WTC11 (cell line): ENCODE data around the gene AGPAT3. TPM values are rescaled to one million over a fixed set of nuclear protein-coding genes. Genes with fewer than 3 reads are reported as not detected.

ENCODE experiments used
- ATAC-seq: fragments of 200-7000 bp; cut with Tn5 transposase; 2 replicates; pipeline ENCODE4 v1.10.0; 2021; ENCODE audit warnings: mild to moderate bottlenecking, moderate library complexity
- CTCF ChIA-PET: fragments of 300-600 bp; sonication (Branson Sonifier 250); formaldehyde crosslinking; loops from one replicate; lab custom pipeline; 2021; ENCODE audit warnings: antibody characterized with exemption; lab: Charles Lee
- POLR2A ChIA-PET: fragments of 350-600 bp; sonication (Branson Sonifier 250); formaldehyde crosslinking; loops from one replicate; lab custom pipeline; 2021; ENCODE audit warnings: antibody characterized with exemption; lab: Charles Lee
- DNase-seq: peaks from one replicate; pipeline ENCODE4 v3.0.0; 2021; ENCODE audit warnings: low spot score
- H3K27ac Mint-ChIP-seq: 2 replicates; pipeline ENCODE4 v1.8.0; 2021; ENCODE audit warnings: mixed read lengths
- H3K27me3 Mint-ChIP-seq: 2 replicates; pipeline ENCODE4 v1.8.0; 2021; ENCODE audit warnings: low read depth, mild to moderate bottlenecking, moderate library complexity, mixed read lengths
- H3K36me3 Mint-ChIP-seq: 2 replicates; pipeline ENCODE4 v1.8.0; 2021; ENCODE audit warnings: mixed read lengths
- H3K4me1 Mint-ChIP-seq: 2 replicates; pipeline ENCODE4 v1.8.0; 2022; ENCODE audit warnings: mixed read lengths
- H3K4me3 Mint-ChIP-seq: 2 replicates; pipeline ENCODE4 v1.8.0; 2021; ENCODE audit warnings: mild to moderate bottlenecking, moderate library complexity, mixed read lengths
- H3K9me3 Mint-ChIP-seq: 2 replicates; pipeline ENCODE4 v1.8.0; 2021; ENCODE audit warnings: mixed read lengths
- ATF1 ChIP-seq: sonication (generic); formaldehyde crosslinking; IDR thresholded peaks from 2 replicates; pipeline ENCODE4 v1.8.1; 2023; ENCODE audit warnings: mild to moderate bottlenecking, moderate library complexity, missing genetic modification reagents
- CREM ChIP-seq: sonication (generic); formaldehyde crosslinking; IDR thresholded peaks from 2 replicates; pipeline ENCODE4 v1.8.1; 2022; ENCODE audit warnings: mild to moderate bottlenecking, missing genetic modification reagents, moderate library complexity
- GABPB1 ChIP-seq: sonication (generic); formaldehyde crosslinking; IDR thresholded peaks from 2 replicates; pipeline ENCODE4 v1.8.1; 2023; ENCODE audit warnings: mild to moderate bottlenecking, missing genetic modification reagents
- JAZF1 ChIP-seq: fragments of 250-450 bp; sonication (Bioruptor Pico); IDR thresholded peaks from 2 replicates; pipeline ENCODE4 v1.9.0; 2021; ENCODE audit warnings: moderate library complexity, mild to moderate bottlenecking, inconsistent platforms
- KAT7 ChIP-seq: sonication (generic); formaldehyde crosslinking; IDR thresholded peaks from 2 replicates; pipeline ENCODE4 v1.8.1; 2023; ENCODE audit warnings: missing genetic modification reagents, mild to moderate bottlenecking, borderline replicate concordance
- MXD4 ChIP-seq: fragments of 250-450 bp; sonication (Bioruptor Pico); IDR thresholded peaks from 2 replicates; pipeline ENCODE4 v1.8.0; 2021; ENCODE audit warnings: mild to moderate bottlenecking, moderate library complexity, borderline replicate concordance
- NFYB ChIP-seq: sonication (generic); formaldehyde crosslinking; conservative IDR thresholded peaks from 2 replicates; pipeline ENCODE4 v1.8.0; 2022; ENCODE audit warnings: low read depth, missing genetic modification reagents
- OVOL2 ChIP-seq: fragments of 250-450 bp; sonication (Bioruptor Pico); IDR thresholded peaks from 2 replicates; pipeline ENCODE4 v1.9.0; 2021; ENCODE audit warnings: mild to moderate bottlenecking, borderline replicate concordance
- RELA ChIP-seq: sonication (generic); formaldehyde crosslinking; IDR thresholded peaks from 2 replicates; pipeline ENCODE4 v1.8.1; 2022; ENCODE audit warnings: missing genetic modification reagents, mild to moderate bottlenecking, borderline replicate concordance
- RORB ChIP-seq: fragments of 250-450 bp; sonication (Bioruptor Pico); IDR thresholded peaks from 2 replicates; pipeline ENCODE4 v1.9.0; 2021; ENCODE audit warnings: mild to moderate bottlenecking
- SMAD4 ChIP-seq: sonication (generic); formaldehyde crosslinking; IDR thresholded peaks from 2 replicates; pipeline ENCODE4 v1.8.0; 2022; ENCODE audit warnings: mild to moderate bottlenecking, missing genetic modification reagents
- TP53 ChIP-seq: sonication (generic); formaldehyde crosslinking; IDR thresholded peaks from 2 replicates; pipeline ENCODE4 v1.8.1; 2023; ENCODE audit warnings: mild to moderate bottlenecking, missing genetic modification reagents
- ZNF219 ChIP-seq: sonication (generic); formaldehyde crosslinking; IDR thresholded peaks from 2 replicates; pipeline ENCODE4 v1.8.0; 2023; ENCODE audit warnings: missing genetic modification reagents, mild to moderate bottlenecking, borderline replicate concordance
- total RNA-seq: library from RNA; stranded (reverse); gene quantifications from 3 replicates; pipeline ENCODE4 v1.2.3, GENCODE V29; 2021
- TF ChIP-seq, protein P1 (sequence below): sonication (generic); formaldehyde crosslinking; IDR thresholded peaks from 2 replicates; pipeline ENCODE4 v1.8.0; 2022; ENCODE audit warnings: mild to moderate bottlenecking, missing genetic modification reagents
- TF ChIP-seq, protein P2 (sequence below): sonication (generic); formaldehyde crosslinking; IDR thresholded peaks from 2 replicates; pipeline ENCODE4 v1.8.0; 2022; ENCODE audit warnings: mild to moderate bottlenecking, missing genetic modification reagents
- TF ChIP-seq, protein P3 (sequence below): sonication (generic); formaldehyde crosslinking; IDR thresholded peaks from 2 replicates; pipeline ENCODE4 v1.8.1; 2023; ENCODE audit warnings: mild to moderate bottlenecking, missing genetic modification reagents
- TF ChIP-seq, protein P4 (sequence below): sonication (generic); formaldehyde crosslinking; IDR thresholded peaks from 2 replicates; pipeline ENCODE4 v1.8.0; 2022; ENCODE audit warnings: missing genetic modification reagents

AGPAT3 gene
- total RNA-seq, 1 experiment from 2014 or later = 5.6 TPM

DNA sequence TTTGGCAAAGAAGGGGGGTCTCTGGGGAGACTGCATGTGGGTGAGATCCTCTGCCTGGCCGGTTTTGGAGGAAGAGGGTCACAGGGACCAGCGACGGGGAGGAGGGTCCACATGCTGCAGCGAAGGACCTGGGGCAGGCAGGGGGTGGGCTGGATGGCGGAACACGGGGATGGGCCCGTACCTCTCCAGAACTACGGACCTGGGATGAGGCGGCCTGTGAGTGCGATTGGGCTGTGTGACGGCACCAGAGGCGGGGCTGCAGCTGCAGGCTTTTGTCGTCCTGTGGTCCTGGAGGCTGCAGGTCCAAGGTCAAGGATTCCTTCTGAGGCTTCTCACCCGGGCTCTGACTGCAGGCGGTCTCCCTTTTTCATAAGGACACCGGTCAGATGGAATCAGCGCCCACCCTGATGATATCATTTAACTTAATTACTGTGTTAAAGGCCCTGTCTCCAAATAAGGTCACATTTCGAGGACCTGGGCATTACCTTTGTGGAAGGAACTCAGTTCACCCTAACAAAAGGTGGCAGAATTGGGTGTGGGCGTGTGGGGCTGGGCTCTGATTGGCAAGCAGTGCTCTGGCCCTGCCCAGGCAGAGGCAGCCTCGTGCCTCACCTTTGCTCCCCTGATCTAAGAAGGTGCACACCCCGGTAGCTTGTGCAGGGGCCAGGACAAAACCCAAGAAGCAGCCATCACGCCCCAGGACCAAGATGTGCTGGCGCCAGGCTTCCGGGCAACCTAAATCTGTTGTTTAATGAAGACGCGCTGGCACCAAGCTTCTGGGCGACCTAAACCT is 87.1 kb downstream of the AGPAT3 start:
- Mint-ChIP-seq H3K36me3 (peaks cover 6% of the 10 kb centered on the region; the same call in 1 of the 2 replicates), H3K4me3 (no peak overlapping the region), H3K4me1 (no peaks in the 10 kb centered on the region), H3K27me3 (peaks cover 5% of the 10 kb centered on the region; the same call in 1 of the 2 replicates), H3K27ac (no peak overlapping the region), H3K9me3 (peaks cover 14% of the 10 kb centered on the region)
- ChIA-PET POLR2A (no interaction called here), CTCF (interaction anchor here (0.9 to 2.6 kb wide), 4 partner anchors 8 to 23 kb away, joined by 3 to 6 read pairs (median 4); no protein-coding TSS in a partner anchor)
- DNase-seq (no peak), ATAC-seq (no peak)
- TF ChIP-seq TP53 (CRISPR knock-in tag) = no peak
- TF ChIP-seq RELA (CRISPR knock-in tag) = no peak
- TF ChIP-seq ATF1 (CRISPR knock-in tag) = no peak
- TF ChIP-seq, protein P1, sequence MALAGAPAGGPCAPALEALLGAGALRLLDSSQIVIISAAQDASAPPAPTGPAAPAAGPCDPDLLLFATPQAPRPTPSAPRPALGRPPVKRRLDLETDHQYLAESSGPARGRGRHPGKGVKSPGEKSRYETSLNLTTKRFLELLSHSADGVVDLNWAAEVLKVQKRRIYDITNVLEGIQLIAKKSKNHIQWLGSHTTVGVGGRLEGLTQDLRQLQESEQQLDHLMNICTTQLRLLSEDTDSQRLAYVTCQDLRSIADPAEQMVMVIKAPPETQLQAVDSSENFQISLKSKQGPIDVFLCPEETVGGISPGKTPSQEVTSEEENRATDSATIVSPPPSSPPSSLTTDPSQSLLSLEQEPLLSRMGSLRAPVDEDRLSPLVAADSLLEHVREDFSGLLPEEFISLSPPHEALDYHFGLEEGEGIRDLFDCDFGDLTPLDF = no peak
- no peak for TF ChIP-seq GABPB1
- no peak for TF ChIP-seq SMAD4 (CRISPR knock-in tag)
- no peak for TF ChIP-seq NFYB (CRISPR knock-in tag)
- TF ChIP-seq, protein P2, sequence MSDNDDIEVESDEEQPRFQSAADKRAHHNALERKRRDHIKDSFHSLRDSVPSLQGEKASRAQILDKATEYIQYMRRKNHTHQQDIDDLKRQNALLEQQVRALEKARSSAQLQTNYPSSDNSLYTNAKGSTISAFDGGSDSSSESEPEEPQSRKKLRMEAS = no peak
- no peak for TF ChIP-seq JAZF1
- TF ChIP-seq MXD4 = no peak
- TF ChIP-seq, protein P3, sequence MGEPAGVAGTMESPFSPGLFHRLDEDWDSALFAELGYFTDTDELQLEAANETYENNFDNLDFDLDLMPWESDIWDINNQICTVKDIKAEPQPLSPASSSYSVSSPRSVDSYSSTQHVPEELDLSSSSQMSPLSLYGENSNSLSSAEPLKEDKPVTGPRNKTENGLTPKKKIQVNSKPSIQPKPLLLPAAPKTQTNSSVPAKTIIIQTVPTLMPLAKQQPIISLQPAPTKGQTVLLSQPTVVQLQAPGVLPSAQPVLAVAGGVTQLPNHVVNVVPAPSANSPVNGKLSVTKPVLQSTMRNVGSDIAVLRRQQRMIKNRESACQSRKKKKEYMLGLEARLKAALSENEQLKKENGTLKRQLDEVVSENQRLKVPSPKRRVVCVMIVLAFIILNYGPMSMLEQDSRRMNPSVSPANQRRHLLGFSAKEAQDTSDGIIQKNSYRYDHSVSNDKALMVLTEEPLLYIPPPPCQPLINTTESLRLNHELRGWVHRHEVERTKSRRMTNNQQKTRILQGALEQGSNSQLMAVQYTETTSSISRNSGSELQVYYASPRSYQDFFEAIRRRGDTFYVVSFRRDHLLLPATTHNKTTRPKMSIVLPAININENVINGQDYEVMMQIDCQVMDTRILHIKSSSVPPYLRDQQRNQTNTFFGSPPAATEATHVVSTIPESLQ (CRISPR knock-in tag) = no peak
- TF ChIP-seq, protein P4, sequence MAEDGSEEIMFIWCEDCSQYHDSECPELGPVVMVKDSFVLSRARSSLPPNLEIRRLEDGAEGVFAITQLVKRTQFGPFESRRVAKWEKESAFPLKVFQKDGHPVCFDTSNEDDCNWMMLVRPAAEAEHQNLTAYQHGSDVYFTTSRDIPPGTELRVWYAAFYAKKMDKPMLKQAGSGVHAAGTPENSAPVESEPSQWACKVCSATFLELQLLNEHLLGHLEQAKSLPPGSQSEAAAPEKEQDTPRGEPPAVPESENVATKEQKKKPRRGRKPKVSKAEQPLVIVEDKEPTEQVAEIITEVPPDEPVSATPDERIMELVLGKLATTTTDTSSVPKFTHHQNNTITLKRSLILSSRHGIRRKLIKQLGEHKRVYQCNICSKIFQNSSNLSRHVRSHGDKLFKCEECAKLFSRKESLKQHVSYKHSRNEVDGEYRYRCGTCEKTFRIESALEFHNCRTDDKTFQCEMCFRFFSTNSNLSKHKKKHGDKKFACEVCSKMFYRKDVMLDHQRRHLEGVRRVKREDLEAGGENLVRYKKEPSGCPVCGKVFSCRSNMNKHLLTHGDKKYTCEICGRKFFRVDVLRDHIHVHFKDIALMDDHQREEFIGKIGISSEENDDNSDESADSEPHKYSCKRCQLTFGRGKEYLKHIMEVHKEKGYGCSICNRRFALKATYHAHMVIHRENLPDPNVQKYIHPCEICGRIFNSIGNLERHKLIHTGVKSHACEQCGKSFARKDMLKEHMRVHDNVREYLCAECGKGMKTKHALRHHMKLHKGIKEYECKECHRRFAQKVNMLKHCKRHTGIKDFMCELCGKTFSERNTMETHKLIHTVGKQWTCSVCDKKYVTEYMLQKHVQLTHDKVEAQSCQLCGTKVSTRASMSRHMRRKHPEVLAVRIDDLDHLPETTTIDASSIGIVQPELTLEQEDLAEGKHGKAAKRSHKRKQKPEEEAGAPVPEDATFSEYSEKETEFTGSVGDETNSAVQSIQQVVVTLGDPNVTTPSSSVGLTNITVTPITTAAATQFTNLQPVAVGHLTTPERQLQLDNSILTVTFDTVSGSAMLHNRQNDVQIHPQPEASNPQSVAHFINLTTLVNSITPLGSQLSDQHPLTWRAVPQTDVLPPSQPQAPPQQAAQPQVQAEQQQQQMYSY (CRISPR knock-in tag) = no peak
- no peak for TF ChIP-seq RORB (CRISPR knock-in tag)
- no peak for TF ChIP-seq OVOL2 (CRISPR knock-in tag)
- TF ChIP-seq ZNF219 (CRISPR knock-in tag) = no peak
- no peak for TF ChIP-seq KAT7 (CRISPR knock-in tag)

DNA sequence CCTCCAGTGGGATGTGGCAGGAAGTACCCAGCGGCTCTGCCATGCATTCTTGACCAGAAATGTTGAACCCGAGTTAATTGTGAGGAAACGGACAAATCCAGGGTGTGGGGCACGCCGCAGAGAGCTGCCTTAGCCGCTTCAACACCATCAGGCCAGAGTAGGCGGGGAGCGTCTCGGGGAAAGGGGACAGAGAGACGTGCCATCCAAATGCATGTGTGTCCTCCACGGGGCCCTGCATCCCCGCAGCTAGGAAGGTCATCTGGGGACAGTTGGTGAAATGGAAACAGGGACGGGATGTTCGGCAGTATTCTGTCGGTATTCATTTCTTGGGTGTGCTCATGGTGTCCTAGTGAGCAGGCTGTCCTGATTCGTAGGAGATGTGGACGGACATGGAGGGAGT is 88.0 kb downstream of the AGPAT3 start:
- no peak for TF ChIP-seq CREM (CRISPR knock-in tag)
- TF ChIP-seq, all 79 proteins: peak for 0
- ChIA-PET CTCF (interaction anchor here (1.2 to 3.5 kb wide), 4 partner anchors 9 to 23 kb away, joined by 3 to 14 read pairs (median 6); no protein-coding TSS in a partner anchor), POLR2A (no interaction called here)
- peaks cover 14% of the 10 kb centered on the region for H3K9me3 Mint-ChIP-seq
- H3K27me3 Mint-ChIP-seq = peaks cover 5% of the 10 kb centered on the region; the same call in 1 of the 2 replicates
- no peak overlapping the region for H3K4me3 Mint-ChIP-seq
- ATAC-seq (no peak), DNase-seq (no peak)
- no peak overlapping the region for H3K27ac Mint-ChIP-seq
- H3K36me3 Mint-ChIP-seq = peaks cover 6% of the 10 kb centered on the region; the same call in 1 of the 2 replicates
- H3K4me1 Mint-ChIP-seq = no peaks in the 10 kb centered on the region
